Hepatocyte (in vitro differentiated cells): ENCODE data around the gene ZNF518B.

Source experiments
- CTCF ChIP-seq: fragments of 200-600 bp; sonication (generic); IDR thresholded peaks from 2 replicates; pipeline ENCODE4 v1.5.1; 2016; ENCODE audit warnings: antibody characterized with exemption, mild to moderate bottlenecking; ENCODE audit not compliant: poor library complexity
- EZH2 ChIP-seq: fragments of 200-600 bp; sonication (generic); IDR thresholded peaks from 2 replicates; pipeline ENCODE4 v1.6.1; 2016; ENCODE audit warnings: antibody characterized with exemption, mild to moderate bottlenecking, borderline replicate concordance
- EZH2phosphoT487 ChIP-seq: fragments of 200-600 bp; sonication (generic); IDR thresholded peaks from one replicate; pipeline ENCODE4 v1.6.1; 2018; ENCODE audit warnings: antibody characterized with exemption, mild to moderate bottlenecking, low read depth, moderate library complexity; ENCODE audit not compliant: unreplicated experiment, severe bottlenecking

GRCh38 chr4:10421344-10422055 lies 35.7 kb downstream of the ZNF518B start:
- TF ChIP-seq EZH2, result no peak
- no peak for TF ChIP-seq EZH2phosphoT487
- no peak for TF ChIP-seq CTCF
